Heart right ventricle (tissue), 16 donors: ENCODE measurements around the gene SDHAF1. TPM values are rescaled to one million over a fixed set of nuclear protein-coding genes. Genes with fewer than 3 reads are reported as not detected.

ENCODE experiments used
- ATAC-seq, 8 donors: fragments of 200-7000 bp; cut with Tn5 transposase; one replicate each; pipeline ENCODE4 v1.9.1; 2020; ENCODE audit warnings: mild to moderate bottlenecking in 8 of 8, moderate library complexity in 8 of 8, moderate number of reproducible peaks in 1 of 8
- DNase-seq, 2 donors: peaks; one replicate each; pipeline ENCODE4 v3.0.0-alpha.2; 2020
- H3K27ac ChIP-seq, 10 donors: fragments of 200-600 bp; sonication (generic) in 2 of 10; one replicate each; pipeline versions ENCODE4 v1.5.0 to v1.8.0; 2020 to 2022; ENCODE audit warnings: mild to moderate bottlenecking in 3 of 10
- H3K27me3 ChIP-seq, 7 donors: fragments of 200-600 bp; one replicate each; pipeline ENCODE4 v1.8.0; 2021 to 2022; ENCODE audit warnings: mild to moderate bottlenecking in 2 of 7
- H3K36me3 ChIP-seq, 9 donors: fragments of 200-600 bp; sonication (generic) in 1 of 9; one replicate each; pipeline versions ENCODE4 v1.5.0 to v1.8.0; 2020 to 2022; ENCODE audit warnings: mild to moderate bottlenecking in 2 of 9
- H3K4me1 ChIP-seq, 9 donors: fragments of 200-600 bp; sonication (generic) in 1 of 9; one replicate each; pipeline versions ENCODE4 v1.5.0 to v1.8.0; 2020 to 2022; ENCODE audit warnings: mild to moderate bottlenecking in 4 of 9
- H3K4me3 ChIP-seq, 10 donors: fragments of 200-600 bp; sonication (generic) in 2 of 10; one replicate each; pipeline versions ENCODE4 v1.5.0 to v1.8.0; 2020 to 2022; ENCODE audit warnings: mild to moderate bottlenecking in 7 of 10, moderate library complexity in 2 of 10
- H3K9me3 ChIP-seq, 11 donors: fragments of 200-600 bp in 10 of 11; sonication (generic) in 2 of 11; one replicate each; pipeline versions ENCODE4 v1.5.0 to v1.8.0; 2013 to 2022; ENCODE audit warnings: mild to moderate bottlenecking in 2 of 11, control low read depth in 1 of 11, moderate library complexity in 1 of 11
- CTCF ChIP-seq, 9 donors: fragments of 200-600 bp; sonication (generic) in 2 of 9; IDR thresholded peaks; one replicate each; pipeline versions ENCODE4 v1.5.0 to v1.8.0; 2021 to 2022; ENCODE audit warnings: antibody characterized with exemption in 9 of 9, mild to moderate bottlenecking in 5 of 9, moderate library complexity in 1 of 9
- WGBS, 2 donors: extraction: QIAGEN DNeasy Blood & Tissue Kit; methylation state at CpG; one replicate each; pipeline ENCODE4 v1.1.7; 2013; ENCODE audit warnings: inconsistent platforms in 1 of 2; 5-methylcytosine and 5-hydroxymethylcytosine counted together
- intact Hi-C, 10 donors: fragments of 100-400 bp; cut with DNase I; formaldehyde crosslinking; loops; one replicate each; pipeline versions ENCODE4 v1.11.1 to v1.14.2; 2022
- polyA plus RNA-seq, 2 donors: library from polyadenylated mRNA; stranded (reverse); fragments of 200-250 nt; gene quantifications; one replicate each; pipeline ENCODE4 v1.2.3, GENCODE V29; 2013
- total RNA-seq, 10 donors: library from RNA; stranded (reverse); fragmentation: NEBNext Ultra II Directional in 3 of 10; extraction: Animal tissue kit (Norgen Biotek cat#: 25700) in 3 of 10; gene quantifications; one replicate each; pipeline versions ENCODE4 v1.2.1 to v1.2.4, GENCODE V29; 2021 to 2023
- donor health status: Arrhythmogenic right ventricular cardiomyopathy.
- donor health status: ischemic (EF 13 %, LVEDD 7.1; RV severe dilation, severe dysfunction).
- donor health status: healthy with polysubstance abuse.
- donor health status: DM: no; HTN: yes; CAD: no.
- donor health status: DM: no; HTN: no; CAD: no.
- donor health status: ischemic (EF 25% LVEDD 6.9; RV normal size, moderate dysfunction).
- donor health status: ischemic (EF 25% LVEDD 5.7; RV mildly dilated, moderate dysfunction).
- donor health status: healthy.
- donor health status: DM: yes; HTN: yes; CAD: no.
- donor health status: Ischemic cardiomyopathy.
- donor health status: ischemic (EF 35%, LVEDD 5.7; RV mildly dilated, moderate dysfunction).
- donor health status: nonischemic (EF 11% LVEDD 7.7; RV severe dilation, severe dysfunction).
- donor health status: DM: yes; HTN: yes; CAD: no.
- donor health status: PGD.
- donor health status: ischemic (EF 29% LVEDD 5.4; RV normal size, mild dysfunction).
- donor health status: nonischemic (EF 23%, LVEDD 6.1; RV moderate dilation, normal function).

SDHAF1 gene
- total and polyA plus RNA-seq, 12 donors, result 7.3 to 26.6 (median 10.2) TPM

- no peak for TF ChIP-seq CTCF (IDR thresholded peaks at IDR 0.05)
- Histone ChIP-seq H3K27me3 (peaks cover 0 to 30% (median 27%) of the 10 kb centered on the region in 7 donors), H3K36me3 (no peaks in the 10 kb centered on the region), H3K4me1 (peaks cover 5 to 27% (median 13%) of the 10 kb centered on the region in 9 donors), H3K27ac (no peak overlapping the region), H3K4me3 (no peak overlapping the region), H3K9me3 (no peaks in the 10 kb centered on the region)
- 77 to 87% methylated on average over 10 of the region's 10 CpGs for WGBS, 2 donors
- intact Hi-C loops, result loop anchor here in 1 of 10 donors (10.0 kb wide), 1 partner anchor 124 kb away; the partner anchor contains the start of genes OVOL3, POLR2I and TBCB
- no peak for DNase-seq
- ATAC-seq, result no peak
Observed at GRCh38 chr19:35990771-35991730, 3.9 kb upstream of the SDHAF1 start.

GRCh38 chr19:35991731-35992450, 3.1 kb upstream of the SDHAF1 start:
- Histone ChIP-seq H3K4me1 (peaks cover 7 to 31% (median 21%) of the 10 kb centered on the region in 9 donors), H3K9me3 (no peaks in the 10 kb centered on the region), H3K27ac (no peak overlapping the region), H3K4me3 (no peak overlapping the region), H3K27me3 (peaks cover 0 to 21% (median 19%) of the 10 kb centered on the region in 7 donors), H3K36me3 (peaks cover 0 to 2% (median 0%) of the 10 kb centered on the region in 9 donors)
- no peak for TF ChIP-seq CTCF (IDR thresholded peaks at IDR 0.05)
- whole genome bisulfite sequencing, 2 donors, result 73 to 76% methylated on average over 7 of the region's 7 CpGs
- ATAC-seq, result no peak
- no peak for DNase-seq
- intact Hi-C loops, result loop anchor here in 1 of 10 donors (10.0 kb wide), 1 partner anchor 123 kb away; the partner anchor contains the start of genes OVOL3, POLR2I and TBCB

- H3K4me1 ChIP-seq, result peaks cover 7 to 31% (median 23%) of the 10 kb centered on the region in 9 donors
- intact Hi-C loops, result loop anchor here in 1 of 10 donors (10.0 kb wide), 1 partner anchor 122 kb away; the partner anchor contains the start of genes OVOL3, POLR2I and TBCB
- ATAC-seq (no peak), DNase-seq (no peak)
- H3K27me3 ChIP-seq, result peaks cover 0 to 9% (median 7%) of the 10 kb centered on the region in 7 donors
- 93 to 94% methylated on average over 8 of the region's 8 CpGs for WGBS, 2 donors
- H3K36me3 ChIP-seq, result peaks cover 0 to 15% (median 0%) of the 10 kb centered on the region in 9 donors
- H3K27ac ChIP-seq, result no peak overlapping the region
- no peak overlapping the region for H3K4me3 ChIP-seq
- TF ChIP-seq CTCF (IDR thresholded peaks at IDR 0.05), result no peak
- no peaks in the 10 kb centered on the region for H3K9me3 ChIP-seq
Observed at GRCh38 chr19:35992907-35993765, 1.9 kb upstream of the SDHAF1 start.
